Measurements from ENCODE around the gene PTPRM. TPM values are rescaled to one million over a fixed set of nuclear protein-coding genes. Genes with fewer than 3 reads are reported as not detected.

PTPRM gene
- total RNA-seq, 1 donor from 2014 or later, result 102 TPM

- intact Hi-C loops (cut with DNase I), result loop anchor here (10.0 kb wide), 1 partner anchor 455 kb away; no protein-coding TSS in a partner anchor
- ATAC-seq, result no peak
- no peak for DNase-seq (ENCODE audit: missing footprints)
Measured at GRCh38 chr18:8249811-8250210, 682.7 kb downstream of the PTPRM start.

- ATAC-seq (no peak), DNase-seq (ENCODE audit: missing footprints) (no peak)
- intact Hi-C loops (cut with DNase I), result loop anchor here (10.0 kb wide), 1 partner anchor 458 kb away; no protein-coding TSS in a partner anchor
Measured at GRCh38 chr18:8252371-8252770, 685.3 kb downstream of the PTPRM start.

- intact Hi-C loops (cut with DNase I), result loop anchor here (10.0 kb wide), 1 partner anchor 459 kb away; no protein-coding TSS in a partner anchor
- peak; percentile 82 for ATAC-seq
- no peak for DNase-seq (ENCODE audit: missing footprints)
Measured at GRCh38 chr18:8253944-8254343, 686.8 kb downstream of the PTPRM start.

- peak; percentile 79 for ATAC-seq
- intact Hi-C loops (cut with DNase I), result loop anchor here (10.0 kb wide), 1 partner anchor 460 kb away; no protein-coding TSS in a partner anchor
- no peak for DNase-seq (ENCODE audit: missing footprints)
Measured at GRCh38 chr18:8254654-8255053, 687.5 kb downstream of the PTPRM start.

- intact Hi-C loops (cut with DNase I), result loop anchor here (10.0 kb wide), 1 partner anchor 463 kb away; no protein-coding TSS in a partner anchor
- DNase-seq (ENCODE audit: missing footprints) (no peak), ATAC-seq (peak; percentile 24)
Measured at GRCh38 chr18:8257851-8258434, 690.8 kb downstream of the PTPRM start.

GRCh38 chr18:8260319-8260718, 693.2 kb downstream of the PTPRM start:
- ATAC-seq (no peak), DNase-seq (ENCODE audit: missing footprints) (no peak)
- intact Hi-C loops (cut with DNase I), result no loop called here

- ATAC-seq (no peak), DNase-seq (ENCODE audit: missing footprints) (no peak)
- intact Hi-C loops (cut with DNase I), result no loop called here
Measured at GRCh38 chr18:8260827-8261226, 693.7 kb downstream of the PTPRM start.

GRCh38 chr18:8261651-8262091, 694.6 kb downstream of the PTPRM start:
- ATAC-seq (no peak), DNase-seq (ENCODE audit: missing footprints) (no peak)
- intact Hi-C loops (cut with DNase I), result no loop called here

- intact Hi-C loops (cut with DNase I), result no loop called here
- ATAC-seq, result no peak
- DNase-seq (ENCODE audit: missing footprints), result no peak
Measured at GRCh38 chr18:8262221-8262620, 695.1 kb downstream of the PTPRM start.

GRCh38 chr18:8264116-8264515, 697.0 kb downstream of the PTPRM start:
- intact Hi-C loops (cut with DNase I), result no loop called here
- no peak for DNase-seq (ENCODE audit: missing footprints)
- ATAC-seq, result no peak

- intact Hi-C loops (cut with DNase I), result no loop called here
- DNase-seq (ENCODE audit: missing footprints) (no peak), ATAC-seq (no peak)
Measured at GRCh38 chr18:8264861-8265411, 697.8 kb downstream of the PTPRM start.

GRCh38 chr18:8272254-8272653, 705.1 kb downstream of the PTPRM start:
- no peak for DNase-seq (ENCODE audit: missing footprints)
- intact Hi-C loops (cut with DNase I), result no loop called here
- ATAC-seq, result no peak

GRCh38 chr18:8274370-8274769, 707.3 kb downstream of the PTPRM start:
- ATAC-seq (no peak), DNase-seq (ENCODE audit: missing footprints) (no peak)
- intact Hi-C loops (cut with DNase I), result no loop called here

- intact Hi-C loops (cut with DNase I), result no loop called here
- DNase-seq (ENCODE audit: missing footprints), result no peak
Measured at GRCh38 chr18:8276406-8276805, 709.3 kb downstream of the PTPRM start.

GRCh38 chr18:8277270-8277669, 710.2 kb downstream of the PTPRM start:
- intact Hi-C loops (cut with DNase I), result no loop called here
- no peak for DNase-seq (ENCODE audit: missing footprints)
- no peak for ATAC-seq

More at GRCh38 chr18:8276406-8276805, 709.3 kb downstream of the PTPRM start:
- no peak for ATAC-seq

GRCh38 chr18:8279346-8279745, 712.2 kb downstream of the PTPRM start:
- DNase-seq (ENCODE audit: missing footprints) (no peak), ATAC-seq (no peak)
- intact Hi-C loops (cut with DNase I), result no loop called here

GRCh38 chr18:8279781-8280330, 712.7 kb downstream of the PTPRM start:
- no peak for DNase-seq (ENCODE audit: missing footprints)
- intact Hi-C loops (cut with DNase I), result no loop called here
- no peak for ATAC-seq

- DNase-seq (ENCODE audit: missing footprints) (no peak), ATAC-seq (no peak)
- intact Hi-C loops (cut with DNase I), result no loop called here
Measured at GRCh38 chr18:8283891-8284585, 716.9 kb downstream of the PTPRM start.

GRCh38 chr18:8286303-8286702, 719.2 kb downstream of the PTPRM start:
- DNase-seq (ENCODE audit: missing footprints), result no peak
- intact Hi-C loops (cut with DNase I), result no loop called here
- no peak for ATAC-seq

All from Right ventricle myocardium inferior (tissue), 1 donor.